GM12865 (cell line): ENCODE results near the gene FAM193B.

Experiments used
- DNase-seq: peaks from one replicate; pipeline ENCODE4 v3.0.0; 2010; ENCODE audit warnings: low read depth
- H3K4me3 ChIP-seq: 2 replicates; pipeline ENCODE4 v1.5.1; 2011; ENCODE audit warnings: mild to moderate bottlenecking, low read depth, low read length, control low read depth
- CTCF ChIP-seq: IDR thresholded peaks from 2 replicates; pipeline ENCODE4 v1.5.1; 2011; ENCODE audit warnings: low read length, control low read depth, low read depth, inconsistent platforms; ENCODE audit not compliant: insufficient read depth; ENCODE audit errors: missing control alignments

FAM193B gene

GRCh38 chr5:177483994-177484901 is 70.1 kb downstream of the FAM193B start:
- H3K4me3 ChIP-seq, result no peak overlapping the region
- no peak for TF ChIP-seq CTCF
- DNase-seq, result no peak

- no peak overlapping the region for H3K4me3 ChIP-seq
- no peak for DNase-seq
- TF ChIP-seq CTCF, result no peak
These were observed 71.3 kb downstream of the FAM193B start for GRCh38 chr5:177483042-177483441.

GRCh38 chr5:177482359-177482795 is 72.0 kb downstream of the FAM193B start:
- DNase-seq, result no peak
- no peak overlapping the region for H3K4me3 ChIP-seq
- TF ChIP-seq CTCF, result no peak

GRCh38 chr5:177479774-177480173 is 74.6 kb downstream of the FAM193B start:
- DNase-seq, result no peak
- H3K4me3 ChIP-seq, result no peak overlapping the region
- TF ChIP-seq CTCF, result no peak

GRCh38 chr5:177478711-177479646 is 75.4 kb downstream of the FAM193B start:
- no peak for DNase-seq
- H3K4me3 ChIP-seq, result no peak overlapping the region
- no peak for TF ChIP-seq CTCF

GRCh38 chr5:177477701-177478477 is 76.5 kb downstream of the FAM193B start:
- no peak for TF ChIP-seq CTCF
- H3K4me3 ChIP-seq, result no peak overlapping the region
- DNase-seq, result no peak
